ENCODE data around the gene CLDN10.

DNA sequence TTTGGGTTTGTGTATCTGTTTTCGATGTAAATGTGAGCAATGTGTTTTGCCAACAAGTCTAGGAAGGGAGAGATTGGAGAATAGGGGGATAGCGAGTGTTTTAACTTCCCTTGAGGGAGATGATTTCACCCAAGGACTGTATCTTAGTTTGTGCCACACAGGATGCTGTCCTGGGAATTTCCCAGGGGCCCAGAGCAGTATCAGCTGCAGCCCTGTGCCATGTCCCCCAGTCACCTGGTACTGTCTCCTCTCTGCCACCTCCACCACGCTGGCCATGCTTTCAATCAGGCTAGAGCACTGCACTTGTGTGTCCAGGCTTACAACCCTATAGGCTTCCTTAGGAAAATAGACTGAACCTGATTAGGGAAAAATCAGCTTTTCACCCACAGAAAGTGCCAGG lies 40.1 kb upstream of the CLDN10 start:
- TF ChIP-seq, protein P1, sequence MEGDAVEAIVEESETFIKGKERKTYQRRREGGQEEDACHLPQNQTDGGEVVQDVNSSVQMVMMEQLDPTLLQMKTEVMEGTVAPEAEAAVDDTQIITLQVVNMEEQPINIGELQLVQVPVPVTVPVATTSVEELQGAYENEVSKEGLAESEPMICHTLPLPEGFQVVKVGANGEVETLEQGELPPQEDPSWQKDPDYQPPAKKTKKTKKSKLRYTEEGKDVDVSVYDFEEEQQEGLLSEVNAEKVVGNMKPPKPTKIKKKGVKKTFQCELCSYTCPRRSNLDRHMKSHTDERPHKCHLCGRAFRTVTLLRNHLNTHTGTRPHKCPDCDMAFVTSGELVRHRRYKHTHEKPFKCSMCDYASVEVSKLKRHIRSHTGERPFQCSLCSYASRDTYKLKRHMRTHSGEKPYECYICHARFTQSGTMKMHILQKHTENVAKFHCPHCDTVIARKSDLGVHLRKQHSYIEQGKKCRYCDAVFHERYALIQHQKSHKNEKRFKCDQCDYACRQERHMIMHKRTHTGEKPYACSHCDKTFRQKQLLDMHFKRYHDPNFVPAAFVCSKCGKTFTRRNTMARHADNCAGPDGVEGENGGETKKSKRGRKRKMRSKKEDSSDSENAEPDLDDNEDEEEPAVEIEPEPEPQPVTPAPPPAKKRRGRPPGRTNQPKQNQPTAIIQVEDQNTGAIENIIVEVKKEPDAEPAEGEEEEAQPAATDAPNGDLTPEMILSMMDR (IDR thresholded peaks at IDR 0.05) = no peak
- TF ChIP-seq EZH2 (IDR thresholded peaks at IDR 0.05; ENCODE audit: borderline replicate concordance, insufficient read depth, low read depth, low read length, poor library complexity, severe bottlenecking) = no peak

Data from B cell (primary cell).